K562 (cell line): Measurements from ENCODE around the gene PGD. TPM values are rescaled to one million over a fixed set of nuclear protein-coding genes. Genes with fewer than 3 reads are reported as not detected.

Experiments
- ATAC-seq: fragments of 200-7000 bp; cut with Tn5 transposase; 3 replicates; pipeline ENCODE4 v1.9.1; 2020; ENCODE audit warnings: moderate library complexity
- BruUV-seq: library from RNA; stranded (reverse); fragments of 400-500 nt; replicated peaks from 2 replicates; lab custom pipeline; 2021; lab: Mats Ljungman, UMichigan
- CTCF ChIA-PET: fragments of 300-600 bp; formaldehyde crosslinking; extraction: SDS; loops from one replicate; lab custom pipeline; 2021; ENCODE audit warnings: low intra/inter-chr PET ratio; lab: Yijun Ruan, JAX
- POLR2A ChIA-PET: fragments of 300-600, 350-650 bp; sonication (Branson Sonifier 250); formaldehyde crosslinking; extraction: SDS; loops from one replicate; lab custom pipeline; 2021; ENCODE audit warnings: antibody characterized with exemption, inconsistent platforms; lab: Yijun Ruan, JAX
- DNase-seq, 4 experiments: peaks; one replicate each; pipeline versions ENCODE4 v3.0.0 to v3.0.0-alpha.2; 2011 to 2018; ENCODE audit warnings: low spot score in 3 of 4, mixed read lengths in 3 of 4; ENCODE audit errors: extremely low read depth in 1 of 4
- FAIRE-seq: peaks from 2 replicates; lab custom pipeline; 2011; peaks lifted over from hg19 to GRCh38; lab: Jason Lieb, UNC
- H2AFZ ChIP-seq: 2 replicates; pipeline ENCODE4 v1.6.0; 2011; ENCODE audit warnings: low read depth, low read length, control low read depth, inconsistent platforms
- H3K27ac ChIP-seq: fragments of 200-600 bp; 3 replicates; pipeline ENCODE4 v1.8.0; 2011; ENCODE audit warnings: low read depth, mild to moderate bottlenecking, control low read depth, inconsistent platforms, low read length, moderate library complexity, mixed read lengths; ENCODE audit errors: extremely low read depth
- H3K27me3 ChIP-seq, 2 experiments: fragments of 300-600 bp in 1 of 2; 2 replicates in 1 of 2; 3 replicates in 1 of 2; pipeline versions ENCODE4 v1.6.0 to v1.8.0; 2011; ENCODE audit warnings: inconsistent platforms in 2 of 2, low read length in 2 of 2, mild to moderate bottlenecking in 1 of 2, mixed read lengths in 1 of 2, moderate library complexity in 1 of 2; ENCODE audit not compliant: control insufficient read depth in 2 of 2, insufficient read depth in 2 of 2
- H3K36me3 ChIP-seq: fragments of 300-600 bp; 3 replicates; pipeline ENCODE4 v1.8.0; 2011; ENCODE audit warnings: mild to moderate bottlenecking, low read length, inconsistent platforms; ENCODE audit not compliant: control insufficient read depth, insufficient read depth
- H3K4me1 ChIP-seq, 2 experiments: fragments of 200-600 bp in 1 of 2; replicated peaks in 1 of 2; 2 replicates in 1 of 2; 3 replicates in 1 of 2; pipeline versions ENCODE4 v1.5.1 to v1.8.0; 2011; ENCODE audit warnings: inconsistent platforms in 2 of 2, low read length in 2 of 2, mild to moderate bottlenecking in 1 of 2, mixed read lengths in 1 of 2, moderate library complexity in 1 of 2; ENCODE audit not compliant: control insufficient read depth in 2 of 2, insufficient read depth in 2 of 2
- H3K4me2 ChIP-seq: 2 replicates; pipeline ENCODE4 v1.6.1; 2011; ENCODE audit warnings: low read length, control low read depth, inconsistent platforms, mixed read lengths; ENCODE audit not compliant: insufficient read depth
- H3K4me3 ChIP-seq: fragments of 200-600 bp; sonication (generic), shearing (Covaris generic); 2 replicates; pipeline ENCODE4 v1.5.1; 2016; ENCODE audit warnings: control low read depth, inconsistent platforms
- H3K79me2 ChIP-seq: fragments of 200-600 bp; 3 replicates; pipeline ENCODE4 v1.8.0; 2011; ENCODE audit warnings: low read length, inconsistent platforms; ENCODE audit not compliant: control insufficient read depth, insufficient read depth
- H3K9ac ChIP-seq, 2 experiments: 2 replicates each; pipeline versions ENCODE4 v1.6.0 to v1.6.1; 2011; ENCODE audit warnings: low read depth in 2 of 2, low read length in 2 of 2, control low read depth in 1 of 2, inconsistent platforms in 1 of 2, mild to moderate bottlenecking in 1 of 2, mixed read lengths in 1 of 2; ENCODE audit not compliant: insufficient read depth in 1 of 2
- H3K9me1 ChIP-seq: one replicate; pipeline ENCODE4 v1.6.0; 2011; ENCODE audit warnings: inconsistent platforms, mild to moderate bottlenecking, low read length, moderate library complexity; ENCODE audit not compliant: control insufficient read depth, insufficient read depth
- H3K9me3 ChIP-seq: replicated peaks from 2 replicates; pipeline ENCODE4 v1.5.1; 2011; ENCODE audit warnings: low read depth, low read length, inconsistent platforms; ENCODE audit not compliant: control insufficient read depth, insufficient read depth
- H4K20me1 ChIP-seq: replicated peaks from 2 replicates; pipeline ENCODE4 v1.6.1; 2011; ENCODE audit warnings: low read length, inconsistent platforms, mixed read lengths; ENCODE audit not compliant: control insufficient read depth, insufficient read depth
- ATF7 ChIP-seq: fragments of 450-650 bp; IDR thresholded peaks from 2 replicates; pipeline ENCODE4 v1.7.1; 2014; ENCODE audit warnings: mild to moderate bottlenecking, moderate library complexity
- CBFB ChIP-seq: sonication (generic); formaldehyde crosslinking; IDR thresholded peaks from 2 replicates; pipeline ENCODE4 v1.4.0; 2020; ENCODE audit warnings: mild to moderate bottlenecking, missing genetic modification reagents
- HMG20A ChIP-seq: fragments of 450-650 bp; formaldehyde crosslinking; conservative IDR thresholded peaks from 2 replicates; pipeline ENCODE4 v1.4.0; 2020; ENCODE audit warnings: mild to moderate bottlenecking, mixed read lengths
- HNRNPLL ChIP-seq: fragments of 200-400 bp; formaldehyde crosslinking; IDR thresholded peaks from 2 replicates; pipeline ENCODE4 v1.6.1; 2017; ENCODE audit warnings: low read length, low read depth, mild to moderate bottlenecking; ENCODE audit not compliant: poor library complexity, severe bottlenecking
- MAZ ChIP-seq, 2 experiments: fragments of 450-650 bp in 1 of 2; sonication (generic) in 1 of 2; formaldehyde crosslinking; IDR thresholded peaks in 1 of 2; conservative IDR thresholded peaks in 1 of 2; 2 replicates each; pipeline versions ENCODE4 v1.4.0 to v1.5.0; 2020; ENCODE audit warnings: mild to moderate bottlenecking in 1 of 2, missing genetic modification reagents in 1 of 2
- RAD21 ChIP-seq, 2 experiments: fragments of 250-450 bp in 1 of 2; fragments of 450-650 bp in 1 of 2; sonication (Bioruptor Pico) in 1 of 2; formaldehyde crosslinking in 1 of 2; IDR thresholded peaks in 1 of 2; conservative IDR thresholded peaks in 1 of 2; 2 replicates each; pipeline versions ENCODE4 v1.4.0 to v1.8.0; 2020 to 2022; ENCODE audit warnings: mild to moderate bottlenecking in 2 of 2, moderate library complexity in 1 of 2
- SAFB ChIP-seq: fragments of 200-400 bp; formaldehyde crosslinking; IDR thresholded peaks from 2 replicates; pipeline ENCODE4 v1.6.1; 2017; ENCODE audit warnings: low read depth, low read length, borderline replicate concordance
- SMARCA4 ChIP-seq: fragments of 450-650 bp; IDR thresholded peaks from 2 replicates; pipeline ENCODE4 v1.6.1; 2016
- ZNF23 ChIP-seq: fragments of 250-450 bp; sonication (Bioruptor Pico); IDR thresholded peaks from 2 replicates; pipeline ENCODE4 v1.4.0; 2020; ENCODE audit warnings: mild to moderate bottlenecking
- ZNF445 ChIP-seq: fragments of 250-450 bp; sonication (Bioruptor Pico); IDR thresholded peaks from 2 replicates; pipeline ENCODE4 v1.4.0; 2020; ENCODE audit warnings: low read depth, mild to moderate bottlenecking, moderate library complexity
- ZNF699 ChIP-seq: fragments of 250-450 bp; sonication (Bioruptor Pico); IDR thresholded peaks from 2 replicates; pipeline ENCODE4 v1.8.0; 2021; ENCODE audit warnings: mild to moderate bottlenecking, moderate library complexity; ENCODE audit not compliant: insufficient replicate concordance
- WGBS: fragments of 100-300 bp; shearing (Covaris generic); methylation state at CpG from one replicate; pipeline ENCODE4 v1.1.6; 2016; ENCODE audit warnings: low coverage, mixed read lengths; ENCODE audit not compliant: insufficient coverage; ENCODE audit errors: missing lambda C conversion rate; 5-methylcytosine and 5-hydroxymethylcytosine counted together
- in situ Hi-C: fragments of 300-500 bp; cut with MboI; formaldehyde crosslinking; loops from 4 replicates; pipeline ENCODE4 v1.15.0; 2018; ENCODE audit warnings: inconsistent platforms, mixed read lengths
- intact Hi-C: fragments of 100-400 bp; cut with micrococcal nuclease; formaldehyde crosslinking; loops from 2 replicates; pipeline ENCODE4 v1.14.2; 2022
- polyA plus RNA-seq, 8 experiments: library from polyadenylated mRNA; depleted of rRNA in 4 of 8; stranded (reverse) in 5 of 8; unstranded in 3 of 8; fragments of >200 nt; fragmentation: Nextera tagmentation in 2 of 8; fragmentation: Illumina TruSeq in 1 of 8; extraction: Ambion mirVana in 2 of 8; extraction: Trizol in 1 of 8; gene quantifications; 2 replicates each; pipeline versions ENCODE4 v1.2.1 to v1.2.3, GENCODE V29; 2011 to 2014; ENCODE audit warnings: inconsistent platforms in 1 of 8, missing spikeins in 1 of 8
- total RNA-seq, 7 experiments: library from RNA; depleted of rRNA in 6 of 7; stranded (reverse); fragments of >200 nt in 6 of 7; fragmentation: Illumina TruSeq in 2 of 7; extraction: Trizol in 2 of 7; gene quantifications; 2 replicates each; pipeline versions ENCODE4 v1.2.1 to v1.2.3, GENCODE V29; 2011 to 2021; ENCODE audit warnings: low replicate concordance in 1 of 7
- TF ChIP-seq, protein P1 (sequence below): fragments of 200-800 bp; sonication (Bioruptor generic); IDR thresholded peaks from 2 replicates; pipeline ENCODE4 v1.6.1; 2017; ENCODE audit warnings: missing genetic modification characterization, missing compliant biosample characterization
- TF ChIP-seq, protein P2 (sequence below): IDR thresholded peaks from 2 replicates; pipeline ENCODE4 v1.6.1; 2014; ENCODE audit warnings: antibody characterized with exemption
- TF ChIP-seq, protein P3 (sequence below): sonication (generic); formaldehyde crosslinking; IDR thresholded peaks from 2 replicates; pipeline ENCODE4 v1.5.0; 2020; ENCODE audit warnings: missing genetic modification reagents

Gene PGD
- total and polyA plus RNA-seq, 9 of the 15 experiments (the other 6 are each of a cell fraction or from before 2014, with no cell fraction given) = 177 to 542 (median 270) TPM

DNA sequence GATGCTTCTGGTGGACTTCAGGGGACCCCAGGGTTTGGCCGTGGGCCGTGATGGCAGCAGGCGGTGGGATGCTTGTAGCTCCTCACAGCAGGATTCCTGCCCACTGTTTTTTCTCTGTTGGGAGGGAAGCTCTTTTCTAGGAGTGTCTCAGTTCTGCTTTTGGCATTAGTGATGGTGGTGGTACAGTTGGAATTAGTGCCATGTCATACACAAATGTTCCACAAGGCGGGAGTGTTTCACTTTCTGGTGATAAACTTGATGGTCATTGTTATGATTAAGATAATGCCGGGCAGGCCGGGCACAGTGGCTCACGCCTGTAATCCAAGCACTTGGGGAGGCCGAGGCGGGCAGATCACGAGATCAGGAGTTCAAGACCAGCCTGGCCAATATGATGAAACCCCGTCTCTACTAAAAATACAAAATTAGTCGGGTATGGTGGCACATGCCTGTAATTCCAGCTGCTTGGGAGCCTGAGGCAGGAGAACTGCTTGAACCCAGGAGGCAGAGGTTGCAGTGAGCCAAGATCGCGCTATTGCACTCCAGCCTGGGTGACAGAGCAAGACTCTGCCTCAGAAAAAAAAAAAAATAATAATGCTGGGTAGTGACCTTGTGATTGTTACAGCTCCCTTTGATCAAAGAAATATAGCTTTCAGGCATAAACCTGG is 21.4 kb upstream of the PGD start (continued):
- peak; percentile 92 to 97 for TF ChIP-seq RAD21 (CRISPR knock-in tag; conservative IDR thresholded peaks at IDR 0.05 in 1 of 2, IDR thresholded peaks at IDR 0.05 in 1 of 2)
- TF ChIP-seq, protein P1, sequence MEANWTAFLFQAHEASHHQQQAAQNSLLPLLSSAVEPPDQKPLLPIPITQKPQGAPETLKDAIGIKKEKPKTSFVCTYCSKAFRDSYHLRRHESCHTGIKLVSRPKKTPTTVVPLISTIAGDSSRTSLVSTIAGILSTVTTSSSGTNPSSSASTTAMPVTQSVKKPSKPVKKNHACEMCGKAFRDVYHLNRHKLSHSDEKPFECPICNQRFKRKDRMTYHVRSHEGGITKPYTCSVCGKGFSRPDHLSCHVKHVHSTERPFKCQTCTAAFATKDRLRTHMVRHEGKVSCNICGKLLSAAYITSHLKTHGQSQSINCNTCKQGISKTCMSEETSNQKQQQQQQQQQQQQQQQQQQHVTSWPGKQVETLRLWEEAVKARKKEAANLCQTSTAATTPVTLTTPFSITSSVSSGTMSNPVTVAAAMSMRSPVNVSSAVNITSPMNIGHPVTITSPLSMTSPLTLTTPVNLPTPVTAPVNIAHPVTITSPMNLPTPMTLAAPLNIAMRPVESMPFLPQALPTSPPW (CRISPR knock-in tag) = 0 out of 2 replicates have a peak, but pooled peaks have one; percentile 10
- TF ChIP-seq MAZ (CRISPR knock-in tag; conservative IDR thresholded peaks at IDR 0.05 in 1 of 2, IDR thresholded peaks at IDR 0.05 in 1 of 2) = peak in 1 of 2 experiments; percentile 55; a peak in 2 of 4 replicates

DNA sequence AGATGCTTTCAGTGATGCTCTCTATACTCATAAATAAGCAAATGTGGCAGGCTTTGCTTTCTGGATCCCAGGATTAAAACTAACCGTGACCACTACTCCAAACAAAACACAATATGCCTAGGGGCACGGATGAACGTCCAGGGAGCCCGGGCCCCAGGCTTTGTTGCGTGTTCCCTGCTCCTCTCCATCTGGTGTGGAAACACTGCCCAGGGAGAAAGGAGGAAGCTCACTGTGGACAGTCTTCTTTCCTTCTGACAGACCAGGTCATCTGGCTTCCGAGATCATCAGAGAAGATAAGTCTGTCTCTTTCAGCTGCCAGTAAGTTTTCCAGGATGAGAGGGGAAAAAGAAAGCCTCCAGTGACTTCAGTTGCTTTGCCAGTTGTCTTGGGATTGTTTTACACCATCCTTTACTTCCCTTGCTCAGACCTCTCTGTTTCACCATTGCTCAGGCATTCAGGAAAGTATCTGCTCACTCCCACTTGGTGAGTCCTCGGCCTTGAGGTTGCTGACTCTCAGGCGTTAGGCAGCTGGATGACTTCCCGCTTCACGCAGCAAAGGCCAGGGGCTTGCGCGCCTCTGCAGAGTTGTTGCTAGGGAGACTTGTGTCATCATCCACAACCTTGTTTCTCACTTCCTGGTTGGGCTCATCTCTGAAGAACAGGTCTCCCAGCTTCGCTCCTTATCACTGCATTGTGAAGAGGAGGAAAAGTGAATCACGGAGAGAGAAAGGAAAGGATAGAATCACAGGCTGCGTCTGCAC is 20.6 kb upstream of the PGD start:
- FAIRE-seq (peak; percentile 61), DNase-seq (peak; percentile 48 to 69 (median 56)), ATAC-seq (peak; percentile 79)
- peak overlapping the region; percentile 35; the same call in 1 of the 2 replicates for H2AFZ ChIP-seq
- no peaks in the 10 kb centered on the region for H3K9me1 ChIP-seq
- no peak overlapping the region for H3K4me3 ChIP-seq
- H3K4me2 ChIP-seq = no peak overlapping the region; the same call in 1 of the 2 replicates
- intact Hi-C loops (loop anchor here (5.0 kb wide), 1 partner anchor 94 kb away; the partner anchor contains the start of genes DFFA and PEX14), in situ Hi-C loops (loop anchor here (5.0 kb wide), 1 partner anchor 119 kb away; no protein-coding TSS in a partner anchor)
- no TSS peak for BruUV-seq
- ChIA-PET POLR2A (interaction anchor here (0.6 to 1.9 kb wide), 8 partner anchors 8 to 580 kb away, joined by 3 to 6 read pairs (median 4); partner anchors contain the start of gene PGD), CTCF (interaction anchor here (0.6 to 3.8 kb wide), 4 partner anchors 46 to 117 kb away, joined by 3 to 88 read pairs (median 17); partner anchors contain the start of gene CENPS)
- H3K36me3 ChIP-seq = peaks cover 20% of the 10 kb centered on the region; the same call in 1 of the 3 replicates
- H3K9ac ChIP-seq = peak overlapping the region in 1 of 2 experiments; percentile 70; a peak in 1 of 4 replicates
- H3K4me1 ChIP-seq = peaks cover 7 to 8% of the 10 kb centered on the region in 2 experiments; a peak in 4 of 5 replicates
- H3K27me3 ChIP-seq = no peaks in the 10 kb centered on the region
- peak overlapping the region; percentile 15; the same call in 1 of the 3 replicates for H3K27ac ChIP-seq
- no peaks in the 10 kb centered on the region for H3K9me3 ChIP-seq
- WGBS = 47% methylated on average over 15 of the region's 15 CpGs
- no peaks in the 10 kb centered on the region for H3K79me2 ChIP-seq
- no peaks in the 10 kb centered on the region for H4K20me1 ChIP-seq
- TF ChIP-seq, protein P2, sequence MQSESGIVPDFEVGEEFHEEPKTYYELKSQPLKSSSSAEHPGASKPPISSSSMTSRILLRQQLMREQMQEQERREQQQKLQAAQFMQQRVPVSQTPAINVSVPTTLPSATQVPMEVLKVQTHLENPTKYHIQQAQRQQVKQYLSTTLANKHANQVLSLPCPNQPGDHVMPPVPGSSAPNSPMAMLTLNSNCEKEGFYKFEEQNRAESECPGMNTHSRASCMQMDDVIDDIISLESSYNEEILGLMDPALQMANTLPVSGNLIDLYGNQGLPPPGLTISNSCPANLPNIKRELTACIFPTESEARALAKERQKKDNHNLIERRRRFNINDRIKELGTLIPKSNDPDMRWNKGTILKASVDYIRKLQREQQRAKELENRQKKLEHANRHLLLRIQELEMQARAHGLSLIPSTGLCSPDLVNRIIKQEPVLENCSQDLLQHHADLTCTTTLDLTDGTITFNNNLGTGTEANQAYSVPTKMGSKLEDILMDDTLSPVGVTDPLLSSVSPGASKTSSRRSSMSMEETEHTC = no peak
- TF ChIP-seq HMG20A (no peak), ZNF445 (CRISPR knock-in tag) (no peak), HNRNPLL (no peak), SMARCA4 (0 out of 2 replicates have a peak, but pooled peaks have one; percentile 28), ZNF23 (no peak), CBFB (no peak), ZNF699 (CRISPR knock-in tag) (no peak), SAFB (no peak), ATF7 (peak; percentile 54; the same call in 1 of the 2 replicates)
- TF ChIP-seq, protein P3, sequence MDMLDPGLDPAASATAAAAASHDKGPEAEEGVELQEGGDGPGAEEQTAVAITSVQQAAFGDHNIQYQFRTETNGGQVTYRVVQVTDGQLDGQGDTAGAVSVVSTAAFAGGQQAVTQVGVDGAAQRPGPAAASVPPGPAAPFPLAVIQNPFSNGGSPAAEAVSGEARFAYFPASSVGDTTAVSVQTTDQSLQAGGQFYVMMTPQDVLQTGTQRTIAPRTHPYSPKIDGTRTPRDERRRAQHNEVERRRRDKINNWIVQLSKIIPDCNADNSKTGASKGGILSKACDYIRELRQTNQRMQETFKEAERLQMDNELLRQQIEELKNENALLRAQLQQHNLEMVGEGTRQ = no peak
